ENCODE results near the gene TOMM20.

DNA sequence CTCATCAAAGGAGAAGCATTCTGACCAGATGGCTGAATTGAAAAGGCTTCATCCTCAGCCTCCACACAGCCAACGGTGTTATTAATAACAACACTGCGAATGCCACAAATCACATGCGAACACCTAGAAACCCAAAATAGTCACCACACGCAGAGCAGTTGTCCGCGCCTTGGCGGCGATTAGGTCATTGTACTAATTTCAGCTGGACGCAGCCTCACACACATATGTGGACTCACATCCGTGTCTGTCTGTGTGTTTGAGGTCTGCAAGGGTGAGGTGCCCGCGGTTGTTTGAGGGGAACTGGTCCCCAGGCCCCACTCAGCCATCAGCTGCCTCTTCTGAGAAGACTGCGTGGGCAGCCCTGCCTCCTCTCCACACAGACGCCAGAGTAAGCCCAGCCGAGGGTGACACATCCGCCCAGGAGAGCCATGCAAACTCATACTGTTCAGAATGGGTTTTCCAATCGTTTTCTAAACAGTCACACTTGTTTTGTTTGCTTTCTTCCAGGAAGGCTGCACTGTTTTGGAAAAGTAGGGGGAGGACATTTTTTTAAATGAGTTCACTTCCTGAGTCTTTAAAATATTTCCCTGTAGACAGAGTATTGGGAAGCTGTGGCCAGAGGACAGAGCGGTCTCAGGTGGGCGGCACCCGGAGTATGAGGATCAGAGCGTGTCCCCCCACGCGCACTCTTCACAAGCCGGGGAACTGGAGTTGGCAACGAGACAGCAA is 53.4 kb downstream of the TOMM20 start:
- TF ChIP-seq, protein P1, sequence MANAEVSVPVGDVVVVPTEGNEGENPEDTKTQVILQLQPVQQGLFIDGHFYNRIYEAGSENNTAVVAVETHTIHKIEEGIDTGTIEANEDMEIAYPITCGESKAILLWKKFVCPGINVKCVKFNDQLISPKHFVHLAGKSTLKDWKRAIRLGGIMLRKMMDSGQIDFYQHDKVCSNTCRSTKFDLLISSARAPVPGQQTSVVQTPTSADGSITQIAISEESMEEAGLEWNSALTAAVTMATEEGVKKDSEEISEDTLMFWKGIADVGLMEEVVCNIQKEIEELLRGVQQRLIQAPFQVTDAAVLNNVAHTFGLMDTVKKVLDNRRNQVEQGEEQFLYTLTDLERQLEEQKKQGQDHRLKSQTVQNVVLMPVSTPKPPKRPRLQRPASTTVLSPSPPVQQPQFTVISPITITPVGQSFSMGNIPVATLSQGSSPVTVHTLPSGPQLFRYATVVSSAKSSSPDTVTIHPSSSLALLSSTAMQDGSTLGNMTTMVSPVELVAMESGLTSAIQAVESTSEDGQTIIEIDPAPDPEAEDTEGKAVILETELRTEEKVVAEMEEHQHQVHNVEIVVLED (CRISPR knock-in tag; IDR thresholded peaks at IDR 0.05): no peak
- TF ChIP-seq RFX5 (IDR thresholded peaks at IDR 0.05; ENCODE audit: low read depth, low read length): no peak
- TF ChIP-seq, protein P2, sequence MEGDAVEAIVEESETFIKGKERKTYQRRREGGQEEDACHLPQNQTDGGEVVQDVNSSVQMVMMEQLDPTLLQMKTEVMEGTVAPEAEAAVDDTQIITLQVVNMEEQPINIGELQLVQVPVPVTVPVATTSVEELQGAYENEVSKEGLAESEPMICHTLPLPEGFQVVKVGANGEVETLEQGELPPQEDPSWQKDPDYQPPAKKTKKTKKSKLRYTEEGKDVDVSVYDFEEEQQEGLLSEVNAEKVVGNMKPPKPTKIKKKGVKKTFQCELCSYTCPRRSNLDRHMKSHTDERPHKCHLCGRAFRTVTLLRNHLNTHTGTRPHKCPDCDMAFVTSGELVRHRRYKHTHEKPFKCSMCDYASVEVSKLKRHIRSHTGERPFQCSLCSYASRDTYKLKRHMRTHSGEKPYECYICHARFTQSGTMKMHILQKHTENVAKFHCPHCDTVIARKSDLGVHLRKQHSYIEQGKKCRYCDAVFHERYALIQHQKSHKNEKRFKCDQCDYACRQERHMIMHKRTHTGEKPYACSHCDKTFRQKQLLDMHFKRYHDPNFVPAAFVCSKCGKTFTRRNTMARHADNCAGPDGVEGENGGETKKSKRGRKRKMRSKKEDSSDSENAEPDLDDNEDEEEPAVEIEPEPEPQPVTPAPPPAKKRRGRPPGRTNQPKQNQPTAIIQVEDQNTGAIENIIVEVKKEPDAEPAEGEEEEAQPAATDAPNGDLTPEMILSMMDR (IDR thresholded peaks at IDR 0.05 in 2 of 3, conservative IDR thresholded peaks at IDR 0.05 in 1 of 3; ENCODE audit: insufficient read depth in 2 of 3, low read depth in 1 of 3, low read length in 3 of 3): no peak
